Activated CD8-positive, alpha-beta memory T cell treated with anti-CD3 and anti-CD28 coated beads for 48 hours (primary cell): Measurements from ENCODE around the gene ENTR1.

Experiments
- DNase-seq, 3 experiments: peaks; one replicate each; pipeline ENCODE4 v3.0.0-alpha.2; 2020; ENCODE audit warnings: low read depth in 2 of 3, low spot score in 2 of 3

Gene ENTR1, protein sequence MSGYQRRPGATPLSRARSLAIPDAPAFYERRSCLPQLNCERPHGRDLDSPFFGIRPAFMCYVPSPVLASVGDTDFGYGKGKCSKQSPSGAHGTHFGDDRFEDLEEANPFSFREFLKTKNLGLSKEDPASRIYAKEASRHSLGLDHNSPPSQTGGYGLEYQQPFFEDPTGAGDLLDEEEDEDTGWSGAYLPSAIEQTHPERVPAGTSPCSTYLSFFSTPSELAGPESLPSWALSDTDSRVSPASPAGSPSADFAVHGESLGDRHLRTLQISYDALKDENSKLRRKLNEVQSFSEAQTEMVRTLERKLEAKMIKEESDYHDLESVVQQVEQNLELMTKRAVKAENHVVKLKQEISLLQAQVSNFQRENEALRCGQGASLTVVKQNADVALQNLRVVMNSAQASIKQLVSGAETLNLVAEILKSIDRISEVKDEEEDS

DNA sequence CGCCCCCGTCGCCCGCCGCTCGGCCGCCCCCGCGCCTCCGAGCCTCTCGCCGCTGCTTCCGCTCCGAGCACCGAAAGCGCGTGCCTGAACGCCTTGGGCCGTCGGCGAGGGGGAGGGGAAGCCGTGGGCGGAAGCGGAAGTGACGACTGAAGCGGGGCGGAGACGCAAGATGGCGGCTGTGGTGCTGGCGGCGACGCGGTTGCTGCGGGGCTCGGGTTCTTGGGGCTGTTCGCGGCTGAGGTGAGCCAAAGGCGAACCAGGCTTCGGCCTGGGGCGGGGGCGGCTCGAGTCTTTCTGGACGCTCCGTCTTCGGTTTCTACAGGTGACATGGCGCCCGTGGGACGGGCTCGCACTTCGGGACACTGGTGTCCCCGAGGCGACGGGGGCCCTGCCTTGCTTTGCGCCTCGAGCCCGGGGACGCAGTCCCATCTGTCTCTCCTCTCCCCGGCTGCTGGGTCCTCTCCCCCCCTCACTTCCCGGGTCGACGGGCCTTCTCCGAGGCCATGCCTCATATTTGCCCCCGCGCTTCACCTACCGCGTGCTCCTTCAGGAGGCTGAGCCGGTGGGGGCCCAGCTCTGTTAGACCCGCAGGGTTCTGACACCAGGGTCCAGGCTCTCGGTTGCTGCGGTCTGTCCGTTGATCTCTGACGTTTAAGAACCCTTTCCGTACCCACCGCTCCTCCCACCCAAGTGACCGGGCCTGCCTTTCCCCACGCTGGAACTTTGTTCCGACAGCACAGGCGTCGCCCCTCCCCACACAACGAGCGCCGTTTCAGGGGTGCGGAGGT, at the start of gene ENTR1, which contains the start of gene PMPCA:
TSS of gene ENTR1 (minus strand) at position 115 of the 788 bp plus-strand sequence. CDS start 217 bp downstream, outside the sequence.
TSS of gene PMPCA (plus strand) at position 159 of the 788 bp plus-strand sequence. CDS start at position 170, 11 bp downstream.
- DNase-seq, result peak; percentile 87 to 99 (median 98)

DNA sequence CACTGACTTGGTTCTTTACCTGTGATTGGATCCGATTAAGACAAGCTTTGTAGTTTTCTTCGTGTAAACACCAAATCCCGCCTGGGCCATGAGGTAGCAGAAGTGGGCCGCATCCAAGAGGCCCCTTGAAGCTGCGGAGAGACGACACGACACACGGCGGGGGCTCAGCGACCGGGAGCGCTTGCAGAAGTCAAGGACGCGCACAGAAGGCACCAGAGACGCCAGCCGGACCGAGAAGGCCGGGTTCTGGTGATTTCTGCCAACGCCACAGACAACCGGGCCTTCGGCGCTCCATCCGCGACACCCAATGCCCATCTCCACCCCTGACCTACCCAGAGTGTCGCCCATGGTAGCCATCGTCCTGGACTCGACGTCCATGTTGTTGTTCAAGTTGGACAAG, 49.0 kb upstream of the ENTR1 start:
- DNase-seq, result no peak

DNA sequence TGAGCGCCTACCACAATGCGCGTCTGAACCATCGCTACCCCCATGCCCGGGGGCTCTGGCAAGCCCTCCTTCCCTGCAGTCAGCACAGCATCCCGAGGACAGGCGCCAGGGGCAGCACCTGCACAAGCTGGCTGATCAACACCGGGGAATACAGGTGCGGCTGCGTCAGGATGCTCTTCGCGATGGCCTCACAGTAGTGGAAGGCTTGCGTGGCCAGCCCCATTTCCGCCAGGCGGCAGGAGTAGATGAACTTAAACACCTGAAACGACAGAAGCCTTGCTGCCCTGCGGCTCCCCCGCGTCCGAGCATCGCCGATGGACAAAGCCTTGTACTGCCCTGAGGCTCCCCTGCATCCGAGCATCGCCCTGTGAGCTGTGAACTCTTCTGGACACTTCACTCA, 46.9 kb upstream of the ENTR1 start:
- DNase-seq, result no peak

DNA sequence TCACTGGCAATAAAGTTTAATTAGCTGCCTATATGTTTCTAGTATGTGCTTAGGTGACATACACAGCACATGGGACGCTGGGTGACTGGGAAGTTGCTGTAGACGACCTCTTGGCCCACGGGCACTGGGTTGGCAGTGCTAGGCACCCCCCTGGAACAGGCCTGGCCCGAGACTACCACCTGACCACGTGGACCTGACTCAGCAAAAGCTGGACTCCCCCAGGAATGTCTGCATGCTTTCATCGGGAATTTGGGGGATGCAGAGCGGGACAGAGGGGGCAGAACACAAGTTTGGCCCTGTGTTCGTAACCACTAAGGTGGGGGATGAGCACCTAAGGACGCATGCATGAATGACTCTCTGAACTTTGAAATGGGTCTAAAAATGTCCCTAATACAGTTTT, 45.8 kb upstream of the ENTR1 start:
- DNase-seq, result no peak

DNA sequence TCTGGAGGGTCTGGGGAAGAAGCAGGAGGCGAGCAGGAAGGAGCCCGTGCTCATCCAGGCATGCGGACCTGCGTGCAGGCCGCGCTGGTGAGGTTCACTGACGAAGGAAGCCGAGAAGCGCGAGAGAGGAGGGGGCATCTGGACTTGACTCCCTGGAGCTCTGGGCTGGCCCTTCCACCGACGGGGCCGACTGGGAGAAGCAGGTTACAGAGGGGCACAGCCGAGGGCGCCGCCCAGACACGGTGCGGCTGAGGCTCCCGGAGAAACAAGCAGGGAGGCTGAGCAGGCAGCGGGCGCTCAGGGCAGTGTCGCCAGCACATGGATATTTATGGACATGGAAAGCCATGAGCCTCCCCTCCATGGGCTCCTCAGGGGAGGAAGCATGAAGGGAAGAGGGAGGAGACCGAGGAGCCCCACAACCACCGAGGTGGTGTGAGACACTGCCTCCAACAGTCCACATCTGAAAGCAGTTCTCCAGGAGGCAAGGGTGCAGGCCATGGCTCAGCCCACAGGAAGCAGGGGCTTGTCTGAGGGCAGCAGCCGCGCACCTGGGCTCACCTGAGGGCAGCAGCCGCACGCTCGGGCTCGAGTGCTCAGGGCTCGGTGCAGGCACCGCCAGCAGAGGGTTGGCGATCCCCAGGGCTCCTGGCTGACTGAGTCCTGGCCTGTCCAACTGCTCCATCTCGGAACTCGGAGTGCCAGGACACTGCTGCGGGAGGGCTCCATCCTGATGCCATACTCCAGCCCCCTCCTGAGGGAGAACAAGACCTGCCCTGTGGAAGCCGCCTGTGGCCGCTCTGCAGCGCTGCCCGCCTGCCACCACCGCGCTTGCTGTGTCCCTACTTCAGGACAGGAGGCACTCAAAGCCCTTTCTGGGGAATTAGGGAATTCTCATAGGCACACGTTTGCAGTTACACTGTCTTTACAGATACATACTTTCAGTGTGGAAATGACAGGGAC, 44.9 kb upstream of the ENTR1 start:
- no peak for DNase-seq

DNA sequence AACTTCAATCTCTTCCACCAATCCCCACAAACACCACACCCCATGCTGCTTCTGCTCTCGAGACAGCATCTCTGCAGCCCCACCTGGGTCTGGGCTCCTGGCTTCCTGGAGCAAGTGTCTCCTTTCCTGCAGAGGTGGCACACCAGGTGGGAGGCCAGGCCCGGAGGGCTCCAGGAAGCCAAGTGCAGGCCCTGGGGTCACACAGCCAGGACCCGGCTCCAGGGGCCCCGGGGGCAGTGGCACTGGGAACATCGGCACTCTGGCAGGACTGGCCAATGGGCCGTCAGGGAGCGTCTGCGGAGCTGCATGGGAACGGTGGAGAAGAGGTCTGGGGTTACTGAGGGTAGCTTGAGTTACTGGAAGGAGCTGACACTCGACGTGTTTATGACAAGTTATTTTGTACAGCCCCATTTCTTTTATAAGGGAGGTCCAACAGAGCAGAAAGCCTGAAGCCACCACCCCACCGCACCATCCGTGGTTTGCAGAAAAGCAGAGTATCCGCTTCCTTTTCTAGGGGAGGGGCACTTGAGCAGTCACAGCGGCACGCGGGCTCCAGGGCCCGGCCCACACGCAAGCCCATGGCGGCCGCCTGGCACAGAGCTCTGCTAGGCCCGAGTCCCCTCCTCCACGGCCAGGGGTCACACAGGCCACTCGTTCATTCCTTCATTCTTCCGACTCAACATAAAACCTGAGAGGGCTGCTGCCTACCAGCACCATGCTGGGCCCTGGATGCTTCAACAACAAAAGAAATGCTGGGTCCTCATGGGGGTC, 43.8 kb upstream of the ENTR1 start:
- DNase-seq, result no peak

DNA sequence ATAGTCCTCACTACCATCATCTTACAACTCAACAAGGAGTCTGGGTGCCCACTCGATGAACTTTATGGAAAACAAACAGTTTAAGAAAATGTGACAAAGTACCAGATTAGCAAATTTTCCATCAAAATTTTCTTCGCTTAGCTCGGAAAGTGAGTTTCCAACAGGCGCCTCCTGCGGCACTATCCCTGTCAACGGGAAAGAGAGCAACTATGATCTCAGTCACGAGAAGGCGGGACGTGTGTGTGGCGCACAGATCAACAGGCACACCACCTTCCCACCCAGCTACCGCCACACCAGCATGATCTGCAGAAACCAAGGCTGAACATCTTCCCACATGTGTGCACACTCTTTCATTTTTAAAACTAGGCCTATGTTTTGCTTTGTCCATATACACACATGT, 42.9 kb upstream of the ENTR1 start:
- no peak for DNase-seq

DNA sequence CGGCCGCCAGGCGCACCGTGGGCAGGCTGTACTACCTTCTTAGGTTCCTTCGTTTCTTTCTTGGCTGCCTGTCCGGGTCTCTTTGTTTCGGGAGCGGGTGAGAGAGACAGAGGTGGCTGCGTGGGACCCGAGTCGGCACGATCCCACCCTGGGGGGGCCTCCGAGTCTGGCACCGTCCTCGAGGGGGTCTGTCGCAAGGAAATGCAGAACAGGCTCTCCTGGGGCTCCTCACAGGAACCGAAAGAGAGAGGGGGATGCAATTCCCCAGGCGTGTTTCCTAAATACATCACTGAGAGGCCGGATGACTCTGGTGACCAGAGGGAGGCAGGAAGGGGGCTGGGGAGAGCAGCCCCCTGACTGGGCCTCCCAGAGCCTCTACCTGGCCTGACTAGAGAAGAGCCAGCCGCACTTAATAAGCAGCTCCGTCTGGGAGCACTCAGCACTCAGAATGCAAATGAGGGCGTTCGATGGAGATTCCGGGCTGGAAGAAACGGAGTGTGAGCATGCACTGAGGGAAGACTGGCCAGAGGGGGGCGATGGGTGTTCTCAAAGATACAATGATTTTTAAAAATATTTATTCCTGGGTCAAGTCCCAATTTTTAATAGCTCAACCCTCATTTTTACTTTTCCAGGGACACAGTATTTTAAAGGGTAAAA, 40.9 kb upstream of the ENTR1 start:
- no peak for DNase-seq

DNA sequence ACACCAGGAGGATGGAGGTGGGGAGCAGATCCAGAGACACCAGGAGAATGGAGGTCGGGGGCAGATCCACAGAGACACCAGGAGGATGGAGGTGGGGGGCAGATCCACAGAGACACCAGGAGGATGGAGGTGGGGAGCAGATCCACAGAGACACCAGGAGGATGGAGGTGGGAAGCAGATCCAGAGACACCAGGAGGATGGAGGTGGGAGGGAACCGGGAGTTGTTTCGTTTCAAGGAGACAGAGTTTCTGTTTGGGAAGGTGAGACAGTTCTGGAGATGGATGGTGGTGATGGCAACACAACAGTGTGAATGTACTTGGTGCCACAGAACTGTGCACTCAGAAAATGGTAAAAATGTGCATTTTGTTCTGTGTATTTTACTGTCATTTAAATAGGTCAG, 38.2 kb upstream of the ENTR1 start:
- no peak for DNase-seq

DNA sequence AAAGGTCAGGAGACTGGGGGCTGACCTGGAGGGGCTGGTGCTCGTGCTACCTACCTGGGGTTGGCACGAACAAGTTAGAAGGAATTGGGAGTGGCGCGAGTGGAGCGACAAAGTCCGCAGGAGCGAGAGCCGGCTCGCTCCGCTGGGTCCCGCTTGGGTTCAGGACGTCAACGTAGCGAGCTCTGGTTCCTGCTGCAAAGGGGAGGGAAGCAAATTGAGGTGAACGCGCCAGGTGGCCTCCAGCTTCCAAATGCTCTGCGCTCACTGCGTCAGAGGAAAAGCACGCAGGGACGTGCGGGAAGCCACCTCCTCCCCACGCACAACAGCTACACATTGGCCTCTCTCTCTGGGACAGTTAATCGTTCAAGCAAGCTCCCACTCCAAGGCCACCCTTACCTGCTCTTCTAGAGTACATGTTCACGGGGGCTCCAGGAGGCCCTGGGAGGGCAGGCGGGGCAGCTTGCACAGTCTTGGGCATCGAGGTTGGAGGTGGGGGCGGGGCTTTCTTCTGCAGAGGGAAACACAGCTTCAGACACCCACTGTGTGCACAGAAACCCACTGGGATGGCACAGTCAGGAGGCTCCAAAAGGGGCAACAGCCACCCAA, 36.9 kb upstream of the ENTR1 start:
- DNase-seq, result no peak

DNA sequence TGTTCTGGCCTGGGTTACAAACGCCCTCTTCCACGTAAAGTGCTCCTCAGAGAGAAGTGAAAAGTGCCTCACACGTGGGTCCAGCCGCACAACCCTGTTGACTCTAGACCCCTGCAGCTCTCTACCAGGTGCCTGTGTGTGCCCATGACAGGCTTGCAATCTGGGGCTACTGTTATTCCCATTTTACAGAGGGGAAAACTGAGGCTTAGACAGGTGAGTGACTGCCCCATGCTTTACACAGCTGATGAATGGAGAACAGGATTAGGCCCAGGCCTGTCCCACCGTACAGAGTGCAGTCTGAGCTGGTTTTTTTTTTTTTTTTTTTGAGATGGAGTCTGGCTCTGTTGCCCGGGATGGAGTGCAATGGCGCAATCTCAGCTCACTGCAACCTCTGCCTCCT, 35.4 kb upstream of the ENTR1 start:
- no peak for DNase-seq

DNA sequence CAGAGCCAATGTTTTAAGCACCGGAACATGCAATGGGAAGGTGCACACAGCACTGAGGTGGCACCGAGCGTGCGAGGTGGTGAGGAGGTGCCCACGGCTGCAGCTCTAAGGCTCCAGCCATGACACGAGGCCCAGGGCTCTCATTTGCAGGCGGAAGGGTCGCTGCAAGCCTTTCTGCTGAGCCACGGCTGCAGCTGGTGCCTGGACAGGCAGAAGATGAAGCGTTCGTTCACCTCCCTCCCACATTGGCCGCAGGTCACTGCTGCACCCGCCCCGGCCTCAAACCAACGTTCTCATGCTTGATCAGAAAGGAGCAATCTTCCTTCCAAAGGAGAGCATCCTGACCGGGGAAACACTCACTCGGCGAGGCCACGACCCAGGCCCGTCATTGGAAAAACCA, 33.7 kb upstream of the ENTR1 start:
- no peak for DNase-seq

DNA sequence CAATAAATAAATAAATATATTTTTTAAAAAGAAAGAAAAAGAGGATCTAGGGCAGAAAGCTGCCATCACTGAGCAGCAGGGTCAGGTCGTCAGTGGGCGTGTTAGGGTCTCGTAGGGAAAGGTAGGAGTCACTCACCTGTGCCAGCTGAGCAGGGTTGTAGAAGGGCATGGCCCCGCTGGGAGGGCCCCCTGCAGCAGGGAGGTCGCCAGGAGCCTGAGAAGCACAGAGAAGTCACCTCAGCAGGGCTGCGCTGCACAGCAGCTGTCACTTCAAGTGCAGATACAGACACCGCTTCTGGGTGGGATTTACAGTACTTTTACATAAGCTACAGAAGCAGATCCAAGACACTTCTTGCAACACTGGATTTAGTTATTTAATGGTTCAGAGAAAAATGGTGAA, 33.3 kb upstream of the ENTR1 start:
- DNase-seq, result no peak

DNA sequence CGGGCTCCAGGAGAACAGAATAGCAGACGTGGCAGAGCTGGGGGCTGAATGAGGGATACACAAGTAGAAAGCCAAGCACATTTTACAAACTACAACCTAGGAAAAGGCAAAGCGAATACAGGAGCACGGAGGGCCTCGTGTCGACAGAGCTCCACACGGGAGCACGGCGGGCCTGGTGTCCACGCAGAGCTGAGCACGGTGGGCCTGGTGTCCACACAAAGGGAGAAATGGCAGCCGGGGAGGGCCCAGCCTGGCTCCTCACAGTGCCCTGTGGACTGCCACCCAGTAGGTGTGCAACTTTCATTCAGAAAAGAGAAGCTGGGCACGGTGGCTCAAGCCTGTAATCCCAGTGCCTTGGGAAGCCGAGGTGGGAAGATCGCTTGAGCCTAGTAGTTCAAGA, 32.7 kb upstream of the ENTR1 start:
- DNase-seq, result no peak

DNA sequence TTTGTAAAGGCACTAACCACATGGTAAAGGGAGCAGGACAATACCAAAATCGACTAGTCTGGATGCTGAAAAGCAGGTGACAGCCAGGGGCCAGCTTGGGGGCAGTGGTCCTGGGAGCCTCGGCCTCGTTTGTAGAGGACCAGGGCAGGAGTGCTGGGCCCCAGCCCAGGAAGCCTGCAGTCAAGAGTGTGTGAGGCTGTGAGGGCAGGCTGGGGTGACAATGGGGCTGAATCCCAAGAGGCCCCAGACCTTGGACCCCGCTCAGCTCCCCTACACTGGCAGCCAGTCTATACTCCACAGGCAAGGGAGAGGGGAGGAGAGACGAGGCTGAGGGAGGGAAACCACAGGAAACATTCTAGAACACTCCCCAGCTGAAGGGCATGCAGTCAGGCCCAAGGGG, 31.9 kb upstream of the ENTR1 start:
- DNase-seq, result no peak

DNA sequence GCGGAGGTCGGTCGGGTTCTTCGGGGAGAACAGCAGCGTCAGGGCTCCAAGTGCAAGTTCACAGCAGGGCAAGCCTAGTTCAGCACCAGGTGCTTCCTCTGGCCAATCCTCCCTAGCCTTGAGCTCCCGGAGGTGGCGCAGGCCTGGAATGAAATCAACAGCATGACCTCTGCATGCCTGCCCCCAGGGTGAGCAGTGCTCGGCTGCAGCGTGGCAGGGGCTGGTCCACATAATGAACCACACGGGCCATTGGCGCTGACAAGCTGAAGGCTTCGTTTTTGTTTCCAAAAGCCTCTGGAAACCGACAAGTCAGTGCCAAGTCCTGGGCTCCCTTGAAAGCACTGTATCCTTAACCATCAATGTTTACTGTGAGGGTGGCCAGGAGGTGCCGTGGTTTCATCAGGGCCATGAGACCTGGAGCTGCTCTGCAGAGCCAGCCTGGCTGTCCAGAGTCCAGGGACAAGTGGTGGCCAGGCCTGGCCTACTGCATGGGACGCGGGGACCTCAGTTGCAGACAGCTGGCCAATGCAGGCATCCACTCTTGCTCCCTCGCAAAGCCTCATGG, 31.3 kb upstream of the ENTR1 start:
- no peak for DNase-seq

DNA sequence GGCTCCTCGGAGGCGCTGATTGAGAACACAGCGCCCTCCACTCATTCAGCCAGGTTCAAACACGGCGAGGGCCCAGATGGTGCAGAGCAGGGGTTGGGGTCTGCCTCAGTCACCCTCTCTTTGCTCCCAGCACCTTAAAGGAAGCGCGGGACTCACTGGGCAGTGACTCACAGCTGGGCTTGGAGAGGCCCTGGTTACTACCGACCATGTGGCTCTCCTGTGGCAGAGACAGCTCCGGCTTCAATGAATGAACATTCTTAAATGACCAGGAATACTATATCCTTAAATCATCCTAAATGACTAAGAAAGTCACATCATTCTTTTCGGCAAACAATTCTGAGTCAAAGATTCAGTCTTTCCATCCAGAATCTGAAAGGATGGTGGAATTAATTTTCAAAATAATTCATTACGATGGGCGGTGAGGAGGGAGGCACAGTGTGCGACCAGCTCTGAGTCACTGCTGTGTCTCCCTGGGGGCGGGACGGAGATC, 30.8 kb upstream of the ENTR1 start:
- no peak for DNase-seq

DNA sequence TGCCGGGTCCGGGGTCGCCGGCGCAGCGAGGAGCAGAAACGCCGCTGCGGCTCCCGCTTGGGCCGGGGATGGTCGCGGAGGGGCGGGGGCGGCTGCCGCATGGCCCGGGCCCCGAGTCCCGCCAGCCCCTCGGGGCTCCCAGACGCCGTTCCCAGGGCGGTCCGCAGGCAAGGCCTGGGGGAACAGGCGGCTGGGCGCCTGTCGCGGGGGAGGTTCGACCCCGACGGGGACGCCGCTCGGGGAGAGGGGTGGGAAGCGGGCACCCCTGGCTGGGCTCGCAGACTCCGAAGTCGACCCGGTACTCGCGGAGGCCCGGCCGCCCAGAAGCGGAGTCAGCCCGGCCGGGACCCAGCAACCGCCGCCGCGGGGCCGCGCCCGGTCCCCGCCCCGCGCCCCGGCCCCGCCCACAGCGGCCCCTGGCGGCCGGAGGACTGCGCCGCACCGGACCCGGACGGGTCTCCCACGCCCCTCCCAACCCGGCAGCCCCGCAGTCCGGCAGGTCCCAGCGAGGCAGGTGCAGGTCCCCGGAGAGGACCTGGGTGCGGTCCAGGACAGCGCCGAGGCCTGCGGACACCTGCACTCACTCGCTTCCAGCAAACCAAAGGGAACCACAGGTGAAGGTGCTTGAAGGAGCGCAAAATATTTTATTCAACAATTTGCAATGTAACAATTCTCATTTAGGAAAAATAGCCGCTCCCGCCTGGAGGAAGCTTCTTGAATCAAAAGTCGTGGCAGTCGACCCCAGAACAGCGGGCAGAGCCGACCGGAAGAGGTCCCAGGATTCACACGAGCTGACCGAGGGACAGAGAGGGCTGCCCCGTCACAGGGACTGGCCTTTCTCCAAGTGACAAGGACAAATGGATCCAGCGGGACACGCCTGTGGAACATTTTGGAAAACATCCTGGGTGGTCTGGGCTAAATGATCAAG, 29.3 kb upstream of the ENTR1 start, which contains the start of gene INPP5E:
TSS of gene INPP5E (minus strand) at position 365 of the 928 bp plus-strand sequence. CDS start 426 bp downstream, outside the sequence.
- DNase-seq, result peak; percentile 73 to 89 (median 89)
